GM10248 (cell line): ENCODE data around the gene ABCC8.

ENCODE experiments used
- CTCF ChIA-PET: fragments of 300-600 bp; sonication (Branson Sonifier 250); formaldehyde crosslinking; extraction: SDS; loops from one replicate; lab custom pipeline; 2021; ENCODE audit warnings: antibody characterized with exemption; lab: Yijun Ruan, JAX
- POLR2A ChIA-PET: fragments of 350-650 bp; sonication (Branson Sonifier 250); formaldehyde crosslinking; extraction: SDS; loops from one replicate; lab custom pipeline; 2020; ENCODE audit warnings: antibody characterized with exemption; lab: Yijun Ruan, JAX
- DNase-seq: peaks from one replicate; pipeline ENCODE4 v3.0.0; 2012; ENCODE audit errors: extremely low spot score
- CTCF ChIP-seq: IDR thresholded peaks from 2 replicates; pipeline ENCODE4 v1.5.1; 2012; ENCODE audit warnings: mild to moderate bottlenecking, low read depth; ENCODE audit errors: extremely low read depth, missing control alignments, control extremely low read depth

ABCC8 gene

DNA sequence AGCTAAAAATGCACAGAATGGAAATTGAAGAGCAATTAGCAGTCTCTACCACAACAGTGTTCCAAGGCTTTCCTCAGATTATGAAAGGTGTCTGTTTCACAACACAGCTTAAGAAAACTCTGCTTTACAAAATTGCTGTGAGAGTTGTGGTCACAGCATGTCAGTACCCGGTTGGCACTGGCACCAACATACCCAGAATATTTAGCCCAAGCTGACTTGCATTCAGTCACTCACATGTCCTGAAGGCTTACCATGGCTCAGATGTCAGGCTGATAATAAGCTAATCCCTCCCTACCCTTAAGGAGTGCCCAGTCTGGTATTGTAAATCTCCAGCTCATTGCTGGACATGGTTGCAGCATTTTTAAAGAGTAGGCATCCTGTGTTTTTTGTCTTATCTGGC, 110.2 kb downstream of the ABCC8 start:
- CTCF ChIA-PET, result interaction anchor here (0.8 to 4.7 kb wide), 6 partner anchors 10 to 20 kb away, joined by 3 to 27 read pairs (median 8); no protein-coding TSS in a partner anchor
- no peak for TF ChIP-seq CTCF
- POLR2A ChIA-PET, result no interaction called here
- DNase-seq, result no peak

GRCh38 chr11:17354601-17354991, 122.0 kb downstream of the ABCC8 start:
- ChIA-PET POLR2A (no interaction called here), CTCF (interaction anchor here (0.9 to 2.6 kb wide), 9 partner anchors 10 to 245 kb away, joined by 3 to 27 read pairs (median 3); partner anchors contain the start of gene KCNJ11)
- TF ChIP-seq CTCF, result peak; percentile 60
- peak; percentile 69 for DNase-seq

GRCh38 chr11:17353821-17354600, 122.6 kb downstream of the ABCC8 start:
- no peak for TF ChIP-seq CTCF
- DNase-seq, result no peak
- ChIA-PET CTCF (interaction anchor here (0.8 to 2.6 kb wide), 13 partner anchors 9 to 566 kb away, joined by 3 to 27 read pairs (median 3); no protein-coding TSS in a partner anchor), POLR2A (no interaction called here)

DNA sequence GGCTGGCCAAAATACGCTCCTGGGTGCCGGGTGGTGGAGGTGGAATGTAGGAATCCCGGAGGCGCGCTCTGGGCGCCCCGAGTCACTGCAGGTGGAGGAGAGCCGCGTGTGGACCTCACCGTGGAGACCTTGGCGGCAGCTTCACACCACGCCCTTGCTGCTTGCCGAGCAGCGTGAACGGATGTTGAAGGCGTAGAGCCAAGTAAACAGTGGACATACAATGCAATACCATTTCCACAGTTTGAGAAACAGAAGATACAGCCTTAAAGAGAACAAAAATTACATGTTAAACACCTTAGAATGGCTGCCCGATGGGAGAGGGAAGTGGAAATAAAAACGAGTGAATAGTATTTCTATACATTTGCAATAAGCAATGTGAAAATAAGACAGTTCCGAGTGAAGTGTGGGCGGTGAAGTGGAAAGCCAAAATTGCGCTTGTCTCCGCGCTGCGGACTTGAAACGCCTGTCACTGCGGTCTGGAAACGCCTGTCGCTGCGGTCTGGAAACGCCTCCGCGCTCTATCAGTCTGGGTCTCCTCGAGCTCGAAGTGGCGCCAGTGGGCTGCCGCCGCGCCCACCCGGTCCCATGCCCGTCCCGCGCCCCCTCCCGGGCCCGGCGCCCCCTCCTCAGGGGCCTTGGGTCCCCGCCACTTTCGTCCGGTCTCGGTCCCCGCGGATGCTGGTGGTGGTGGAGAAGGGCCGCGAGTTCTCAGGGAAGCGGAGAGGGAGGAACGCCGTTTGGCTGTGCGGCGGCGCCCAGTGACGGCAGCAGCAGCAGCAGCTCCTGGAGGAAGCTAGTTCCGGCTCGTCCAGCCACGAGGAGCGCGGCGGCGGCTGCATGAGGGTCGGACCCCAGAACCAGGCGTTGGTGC, 123.5 kb downstream of the ABCC8 start:
- ChIA-PET POLR2A (no interaction called here), CTCF (interaction anchor here (0.8 to 2.6 kb wide), 12 partner anchors 8 to 565 kb away, joined by 3 to 27 read pairs (median 3); no protein-coding TSS in a partner anchor)
- TF ChIP-seq CTCF, result no peak
- DNase-seq, result peak; percentile 47

GRCh38 chr11:17351510-17352176, 125.0 kb downstream of the ABCC8 start, which contains the start of gene NCR3LG1:
Gene NCR3LG1, plus strand, starts transcription at chr11:17351800. Its CDS starts 170 bp downstream, at chr11:17351970.
- CTCF ChIA-PET, result no interaction called here
- DNase-seq, result peak; percentile 48
- no peak for TF ChIP-seq CTCF
- POLR2A ChIA-PET, result no interaction called here

- DNase-seq, result no peak
- TF ChIP-seq CTCF, result no peak
- ChIA-PET CTCF (no interaction called here), POLR2A (no interaction called here)
These were observed 125.5 kb downstream of the ABCC8 start for GRCh38 chr11:17351172-17351509.
